ENCODE data around the gene FTSJ1.
"Not testable (repeated sequence)": the region's sequence is repeated elsewhere in the genome, so short reads cannot be mapped to it uniquely, and the experiment has no call there.

FTSJ1 gene

DNA sequence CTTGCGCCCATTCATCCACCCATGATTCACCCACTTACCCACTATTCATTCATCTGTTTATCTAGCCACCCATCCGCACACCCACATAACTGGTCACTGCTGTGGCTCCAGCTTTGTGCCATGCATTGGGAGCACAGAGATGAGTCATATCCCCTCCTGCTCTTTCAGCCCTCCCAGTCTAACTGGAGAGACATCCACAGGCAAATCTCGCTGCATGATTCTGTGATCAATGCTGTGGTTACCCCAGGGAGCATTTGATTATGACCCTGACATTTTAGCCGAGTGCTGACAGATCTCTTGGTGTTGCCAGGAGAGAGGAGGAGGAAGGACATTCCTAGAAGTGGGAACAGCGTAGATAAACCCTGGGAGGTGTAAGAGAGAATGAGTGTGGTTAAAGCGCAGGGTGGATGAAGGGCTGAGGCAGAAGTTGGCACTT lies 22.4 kb downstream of the FTSJ1 start:
- no peak for DNase-seq (ENCODE audit: low read depth)

DNA sequence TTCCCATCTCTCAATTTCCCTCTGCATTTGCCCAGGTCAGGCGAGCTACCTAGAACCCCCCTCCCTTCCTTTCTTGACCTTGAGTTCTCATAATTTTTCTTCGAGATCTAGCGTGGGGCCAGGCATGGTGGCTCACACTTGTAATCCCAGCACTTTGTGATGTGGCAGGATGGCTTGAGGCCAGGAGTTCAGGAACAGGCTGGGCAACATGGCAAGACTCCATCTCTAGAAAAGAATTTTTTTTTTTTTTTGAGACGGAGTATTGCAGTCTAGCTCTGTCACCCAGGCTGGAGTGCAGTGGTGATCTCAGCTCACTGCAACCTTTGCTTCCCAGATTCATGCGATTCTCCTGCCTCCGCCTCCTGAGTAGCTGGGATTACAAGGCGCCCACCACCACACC lies 28.3 kb downstream of the FTSJ1 start:
- no peak for DNase-seq (ENCODE audit: low read depth)

DNA sequence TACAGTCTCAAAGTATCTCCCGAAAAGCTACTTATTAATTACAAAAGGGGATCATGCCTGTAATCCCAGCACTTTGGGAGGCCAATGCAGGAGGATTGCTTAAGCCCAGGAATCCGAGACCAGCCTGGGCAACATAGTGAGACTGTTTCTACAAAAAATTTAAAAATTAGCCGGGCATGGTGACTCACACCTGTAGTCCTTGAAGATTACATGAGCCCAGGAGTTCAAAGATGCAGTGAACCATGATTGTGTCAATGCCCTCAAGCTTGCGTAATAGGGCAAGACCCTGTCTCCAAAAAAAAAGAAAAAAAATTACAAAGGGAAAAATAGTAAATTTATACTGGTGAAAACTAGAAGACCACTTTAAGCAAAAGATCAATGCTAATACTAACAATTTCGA lies 29.5 kb downstream of the FTSJ1 start:
- DNase-seq (ENCODE audit: low read depth): no peak

DNA sequence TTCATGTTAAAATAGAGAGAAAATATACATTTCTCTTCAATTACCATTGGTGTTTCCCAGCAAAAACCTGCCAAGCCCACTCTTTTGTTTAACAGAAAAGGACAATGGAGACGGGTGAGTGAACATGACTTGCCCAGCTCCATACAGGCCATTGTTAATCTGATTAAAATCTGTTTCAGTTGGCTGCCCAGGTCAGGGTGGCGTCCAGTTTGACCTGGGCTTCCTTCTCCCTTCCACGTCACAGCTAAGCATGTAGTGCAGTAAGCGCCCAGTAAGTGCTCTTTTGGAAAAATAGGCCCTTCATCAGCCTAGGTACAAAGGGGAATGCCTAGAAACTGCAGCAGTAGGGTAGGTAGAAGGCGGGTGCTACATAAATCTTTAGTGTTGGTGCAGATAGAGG lies 31.2 kb downstream of the FTSJ1 start:
- no peak for DNase-seq (ENCODE audit: low read depth)

- DNase-seq (ENCODE audit: low read depth): peak; percentile 66
Measured at GRCh38 chrX:48508400-48509244, 32.6 kb downstream of the FTSJ1 start, which contains the start of gene PORCN. Gene PORCN, plus strand, starts transcription at chrX:48508992. Its CDS starts 829 bp downstream, at chrX:48509821.

DNA sequence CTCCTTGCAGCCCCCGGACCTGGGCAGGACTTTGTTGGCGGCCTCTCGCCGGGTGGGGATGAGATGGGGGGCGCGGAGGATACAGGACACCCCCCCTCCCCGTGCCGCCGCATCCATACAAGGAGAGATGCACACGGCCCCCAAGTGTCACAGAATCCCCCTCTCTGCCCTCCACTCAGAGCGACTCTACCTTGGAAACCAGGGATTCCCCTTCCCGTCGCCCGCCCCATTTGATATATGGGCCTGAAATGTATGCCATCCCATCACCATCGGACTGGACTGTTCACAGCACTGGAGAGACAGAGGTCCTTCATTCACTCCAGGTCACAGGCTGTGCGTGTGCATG lies 33.2 kb downstream of the FTSJ1 start:
- DNase-seq (ENCODE audit: low read depth): no peak

GRCh38 chrX:48509619-48510018 lies 33.6 kb downstream of the FTSJ1 start:
- DNase-seq (ENCODE audit: low read depth): no peak

DNA sequence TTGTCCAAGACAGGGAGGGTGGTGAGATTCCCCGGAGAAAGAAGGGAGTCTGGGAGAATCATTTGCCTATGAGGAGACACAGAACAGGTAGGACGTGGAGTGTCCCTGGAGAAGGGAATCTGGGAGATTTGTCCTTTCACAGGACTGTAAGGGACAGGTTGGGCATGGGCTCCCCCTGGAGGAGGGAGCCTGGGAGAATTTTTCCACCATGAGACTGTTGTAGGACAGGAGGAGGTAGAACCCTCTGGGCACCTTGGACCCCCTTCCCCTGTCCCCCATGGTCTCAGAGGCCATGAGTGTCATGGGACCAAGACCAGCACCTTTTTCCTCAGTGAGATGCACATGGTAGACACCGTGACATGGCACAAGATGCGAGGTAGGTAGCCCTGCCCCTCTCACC lies 35.6 kb downstream of the FTSJ1 start:
- no peak for DNase-seq (ENCODE audit: low read depth)

DNA sequence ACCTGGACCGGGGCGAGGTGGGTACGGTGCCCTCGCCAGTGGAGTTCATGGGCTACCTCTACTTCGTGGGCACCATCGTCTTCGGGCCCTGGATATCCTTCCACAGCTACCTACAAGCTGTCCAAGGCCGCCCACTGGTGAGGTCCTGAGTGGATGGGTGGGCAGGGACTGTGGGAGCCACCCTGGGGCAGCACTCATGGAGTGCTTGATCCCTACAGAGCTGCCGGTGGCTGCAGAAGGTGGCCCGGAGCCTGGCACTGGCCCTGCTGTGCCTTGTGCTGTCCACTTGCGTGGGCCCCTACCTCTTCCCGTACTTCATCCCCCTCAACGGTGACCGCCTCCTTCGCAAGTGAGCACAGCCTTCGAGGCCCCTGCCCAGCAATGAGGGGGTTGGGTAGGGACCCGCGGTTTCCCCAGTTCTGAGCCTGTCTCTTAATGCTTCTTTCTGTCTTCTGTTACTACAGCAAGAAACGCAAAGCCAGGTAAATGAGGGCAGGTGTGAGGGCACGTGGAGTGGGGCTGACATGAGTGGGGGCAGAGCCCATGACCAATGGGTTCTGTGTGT lies 36.5 kb downstream of the FTSJ1 start:
- DNase-seq (ENCODE audit: low read depth): no peak

GRCh38 chrX:48513670-48514069 lies 37.7 kb downstream of the FTSJ1 start:
- no peak for DNase-seq (ENCODE audit: low read depth)

DNA sequence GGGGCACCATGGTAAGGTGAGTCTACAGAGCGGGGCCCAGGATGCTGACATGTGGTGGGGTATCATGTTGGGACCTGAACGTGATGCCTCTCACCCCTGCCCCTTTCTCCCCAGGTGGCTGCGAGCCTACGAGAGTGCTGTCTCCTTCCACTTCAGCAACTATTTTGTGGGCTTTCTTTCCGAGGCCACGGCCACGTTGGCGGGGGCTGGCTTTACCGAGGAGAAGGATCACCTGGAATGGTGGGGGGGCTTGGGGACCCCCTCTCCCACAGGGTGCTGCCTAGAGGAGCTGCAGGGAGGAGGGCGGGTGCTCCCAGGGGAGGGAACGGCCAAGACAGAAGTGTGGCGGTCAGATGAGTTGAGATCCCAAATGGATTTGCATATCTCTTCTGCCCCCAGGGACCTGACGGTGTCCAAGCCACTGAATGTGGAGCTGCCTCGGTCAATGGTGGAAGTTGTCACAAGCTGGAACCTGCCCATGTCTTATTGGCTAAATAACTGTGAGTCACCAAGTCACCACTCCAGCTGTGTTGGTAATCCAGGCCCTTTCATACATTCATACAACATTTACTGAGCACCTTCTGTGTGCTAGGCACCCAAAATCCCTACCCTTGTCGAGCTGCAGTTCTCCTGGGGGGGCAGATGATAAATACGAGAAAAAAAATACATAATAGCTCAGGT lies 38.3 kb downstream of the FTSJ1 start:
- DNase-seq (ENCODE audit: low read depth): no peak

- no peak for DNase-seq (ENCODE audit: low read depth)
Measured at GRCh38 chrX:48514868-48515460, 39.0 kb downstream of the FTSJ1 start.

DNA sequence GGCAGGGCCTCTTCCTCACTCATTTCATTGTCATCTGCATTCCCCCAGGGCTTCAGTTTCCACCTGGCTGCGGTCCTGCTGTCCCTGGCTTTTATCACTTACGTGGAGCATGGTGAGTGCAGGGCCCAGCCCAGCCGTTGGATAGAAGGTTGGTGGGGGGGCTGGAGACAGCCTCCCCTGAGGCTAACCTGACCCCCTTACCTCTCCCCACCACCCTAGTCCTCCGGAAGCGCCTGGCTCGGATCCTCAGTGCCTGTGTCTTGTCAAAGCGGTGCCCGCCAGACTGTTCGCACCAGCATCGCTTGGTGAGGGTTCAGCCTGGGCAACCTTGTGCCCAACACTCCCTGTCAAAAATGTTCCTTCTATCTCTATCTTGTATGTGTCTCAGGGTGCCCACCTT lies 39.8 kb downstream of the FTSJ1 start:
- no peak for DNase-seq (ENCODE audit: low read depth)

DNA sequence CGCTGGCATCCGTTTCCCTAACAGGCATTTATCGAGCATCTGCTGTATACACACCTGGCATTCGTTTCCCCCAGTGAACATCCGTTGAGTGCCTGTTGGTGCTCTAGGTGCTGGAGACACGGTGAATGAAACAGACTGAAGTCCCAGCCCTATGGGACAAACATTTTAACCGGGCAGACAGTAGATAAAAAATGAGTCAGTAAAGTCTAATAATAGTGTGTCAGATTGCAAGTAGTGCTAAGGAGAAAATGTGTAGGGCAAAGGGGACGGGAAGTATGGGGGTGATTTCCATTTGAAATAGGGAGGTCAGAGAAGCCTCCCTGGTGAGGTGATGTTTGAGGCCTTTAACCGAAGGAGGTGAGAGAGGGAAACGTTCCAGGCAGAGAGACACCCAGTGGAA lies 40.3 kb downstream of the FTSJ1 start:
- no peak for DNase-seq (ENCODE audit: low read depth)

- no peak for DNase-seq (ENCODE audit: low read depth)
Measured at GRCh38 chrX:48516987-48517386, 41.0 kb downstream of the FTSJ1 start.

GRCh38 chrX:48519481-48519880 lies 43.5 kb downstream of the FTSJ1 start:
- not testable (repeated sequence) for DNase-seq (ENCODE audit: low read depth)

- no peak for DNase-seq (ENCODE audit: low read depth)
Measured at GRCh38 chrX:48520455-48520854, 44.5 kb downstream of the FTSJ1 start.

DNA sequence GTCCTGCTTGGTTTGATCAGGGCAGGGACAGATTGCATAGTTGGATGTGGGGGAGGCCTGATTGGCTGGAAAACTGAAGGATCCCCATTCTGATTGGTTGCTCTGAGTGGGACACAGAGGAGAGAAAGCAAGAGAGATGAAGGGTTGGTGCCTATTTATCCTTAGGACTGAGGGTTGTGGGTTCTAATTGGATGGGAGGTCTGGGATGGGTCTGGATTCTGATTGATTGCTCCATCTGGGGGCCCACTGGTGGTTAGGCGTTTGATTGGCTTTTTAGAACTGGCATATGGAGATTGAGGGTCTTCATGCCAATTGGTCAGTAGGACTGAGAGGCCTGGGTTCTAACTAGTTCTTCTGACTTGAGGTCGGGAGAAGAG lies 45.0 kb downstream of the FTSJ1 start:
- DNase-seq (ENCODE audit: low read depth): no peak

- DNase-seq (ENCODE audit: low read depth): peak; percentile 77
Measured at GRCh38 chrX:48521353-48522243, 45.6 kb downstream of the FTSJ1 start, which contains the start of gene EBP. Gene EBP, plus strand, starts transcription at chrX:48521808. Its CDS starts 1,964 bp downstream, at chrX:48523772.

- no peak for DNase-seq (ENCODE audit: low read depth)
Measured at GRCh38 chrX:48522291-48522690, 46.3 kb downstream of the FTSJ1 start.

DNA sequence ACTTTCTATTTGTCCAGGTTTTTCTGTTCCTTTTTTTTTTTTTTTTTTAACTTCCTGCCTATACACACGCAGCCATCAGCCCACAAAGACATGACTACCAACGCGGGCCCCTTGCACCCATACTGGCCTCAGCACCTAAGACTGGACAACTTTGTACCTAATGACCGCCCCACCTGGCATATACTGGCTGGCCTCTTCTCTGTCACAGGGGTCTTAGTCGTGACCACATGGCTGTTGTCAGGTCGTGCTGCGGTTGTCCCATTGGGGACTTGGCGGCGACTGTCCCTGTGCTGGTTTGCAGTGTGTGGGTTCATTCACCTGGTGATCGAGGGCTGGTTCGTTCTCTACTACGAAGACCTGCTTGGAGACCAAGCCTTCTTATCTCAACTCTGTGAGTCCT lies 47.7 kb downstream of the FTSJ1 start:
- DNase-seq (ENCODE audit: low read depth): no peak

DNA sequence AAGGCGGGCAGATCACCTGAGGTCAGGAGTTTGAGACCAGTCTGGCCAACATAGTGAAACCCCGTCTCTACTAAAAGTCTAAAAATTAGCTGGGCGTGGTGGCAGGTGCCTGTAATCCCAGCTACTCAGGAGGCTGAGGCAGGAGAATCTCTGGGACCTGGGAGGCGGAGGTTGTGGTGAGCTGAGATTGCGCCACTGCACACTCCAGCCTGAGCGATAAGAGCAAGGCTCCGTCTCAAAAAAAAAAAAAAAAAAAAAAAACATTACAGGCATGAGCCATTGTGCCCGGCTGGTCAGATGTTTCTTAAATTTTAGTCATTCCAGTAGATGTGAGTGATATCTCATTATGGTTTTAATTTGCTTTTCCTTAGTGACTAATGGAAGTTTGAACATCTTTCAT lies 49.9 kb downstream of the FTSJ1 start:
- not testable (repeated sequence) for DNase-seq (ENCODE audit: low read depth)

Data from stimulated activated CD8-positive, alpha-beta memory T cell treated with anti-CD3 and anti-CD28 coated beads, Interleukin-12 subunit alpha, Interleukin-12 subunit beta, amount 100 ng/mL, for 4 hours (primary cell).